GM23338 (cell line): ENCODE data around the gene TLCD5.

Experiments
- EZH2 ChIP-seq: fragments of 200-600 bp; sonication (generic); IDR thresholded peaks from one replicate; pipeline ENCODE4 v1.8.0; 2017; ENCODE audit warnings: antibody characterized with exemption, mild to moderate bottlenecking, low read depth; ENCODE audit not compliant: unreplicated experiment
- EZH2phosphoT487 ChIP-seq: fragments of 200-600 bp; sonication (generic); IDR thresholded peaks from one replicate; pipeline ENCODE4 v1.8.1; 2018; ENCODE audit warnings: antibody characterized with exemption; ENCODE audit not compliant: unreplicated experiment
- POLR2AphosphoS5 ChIP-seq: IDR thresholded peaks from 2 replicates; pipeline ENCODE4 v1.6.1; 2016; ENCODE audit warnings: antibody characterized with exemption, low read depth
- ZNF114 ChIP-seq: fragments of 250-450 bp; sonication (Bioruptor Pico); IDR thresholded peaks from 2 replicates; pipeline ENCODE4 v1.5.0; 2020; ENCODE audit warnings: mild to moderate bottlenecking, moderate library complexity
- TF ChIP-seq, protein P1 (sequence below), 2 experiments: fragments of 200-600 bp in 1 of 2; sonication (generic) in 1 of 2; conservative IDR thresholded peaks; 2 replicates each; pipeline versions ENCODE4 v1.5.1 to v1.6.1; 2016 to 2017; ENCODE audit warnings: antibody characterized with exemption in 2 of 2, low read depth in 2 of 2, mild to moderate bottlenecking in 2 of 2, moderate library complexity in 1 of 2
- TF ChIP-seq, protein P2 (sequence below): IDR thresholded peaks from 2 replicates; pipeline ENCODE4 v1.6.1; 2016; ENCODE audit warnings: antibody characterized with exemption

DNA sequence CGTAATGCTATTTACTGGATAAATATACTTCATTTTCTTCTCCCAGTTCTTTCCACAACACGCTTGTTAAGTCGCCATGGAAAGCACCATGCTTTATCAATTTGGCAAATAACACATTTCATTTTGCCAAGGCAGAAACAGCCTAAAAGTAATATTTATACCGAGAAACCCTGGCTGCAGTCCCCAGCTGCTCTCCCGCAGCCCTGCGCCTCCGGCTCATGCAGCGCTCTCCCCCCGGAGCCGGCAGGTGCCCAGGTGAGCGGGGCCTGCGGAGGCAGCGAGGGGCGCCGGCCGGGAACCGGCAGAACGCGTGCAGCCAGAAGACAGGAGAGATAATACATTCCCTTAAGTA, 10.4 kb downstream of the TLCD5 start:
- no peak for TF ChIP-seq ZNF114 (CRISPR knock-in tag)
- TF ChIP-seq, protein P1, sequence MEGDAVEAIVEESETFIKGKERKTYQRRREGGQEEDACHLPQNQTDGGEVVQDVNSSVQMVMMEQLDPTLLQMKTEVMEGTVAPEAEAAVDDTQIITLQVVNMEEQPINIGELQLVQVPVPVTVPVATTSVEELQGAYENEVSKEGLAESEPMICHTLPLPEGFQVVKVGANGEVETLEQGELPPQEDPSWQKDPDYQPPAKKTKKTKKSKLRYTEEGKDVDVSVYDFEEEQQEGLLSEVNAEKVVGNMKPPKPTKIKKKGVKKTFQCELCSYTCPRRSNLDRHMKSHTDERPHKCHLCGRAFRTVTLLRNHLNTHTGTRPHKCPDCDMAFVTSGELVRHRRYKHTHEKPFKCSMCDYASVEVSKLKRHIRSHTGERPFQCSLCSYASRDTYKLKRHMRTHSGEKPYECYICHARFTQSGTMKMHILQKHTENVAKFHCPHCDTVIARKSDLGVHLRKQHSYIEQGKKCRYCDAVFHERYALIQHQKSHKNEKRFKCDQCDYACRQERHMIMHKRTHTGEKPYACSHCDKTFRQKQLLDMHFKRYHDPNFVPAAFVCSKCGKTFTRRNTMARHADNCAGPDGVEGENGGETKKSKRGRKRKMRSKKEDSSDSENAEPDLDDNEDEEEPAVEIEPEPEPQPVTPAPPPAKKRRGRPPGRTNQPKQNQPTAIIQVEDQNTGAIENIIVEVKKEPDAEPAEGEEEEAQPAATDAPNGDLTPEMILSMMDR (conservative IDR thresholded peaks at IDR 0.05; ENCODE audit: low read depth in 2 of 2) = no peak
- TF ChIP-seq EZH2phosphoT487 = no peak
- no peak for TF ChIP-seq EZH2
- TF ChIP-seq, protein P2, sequence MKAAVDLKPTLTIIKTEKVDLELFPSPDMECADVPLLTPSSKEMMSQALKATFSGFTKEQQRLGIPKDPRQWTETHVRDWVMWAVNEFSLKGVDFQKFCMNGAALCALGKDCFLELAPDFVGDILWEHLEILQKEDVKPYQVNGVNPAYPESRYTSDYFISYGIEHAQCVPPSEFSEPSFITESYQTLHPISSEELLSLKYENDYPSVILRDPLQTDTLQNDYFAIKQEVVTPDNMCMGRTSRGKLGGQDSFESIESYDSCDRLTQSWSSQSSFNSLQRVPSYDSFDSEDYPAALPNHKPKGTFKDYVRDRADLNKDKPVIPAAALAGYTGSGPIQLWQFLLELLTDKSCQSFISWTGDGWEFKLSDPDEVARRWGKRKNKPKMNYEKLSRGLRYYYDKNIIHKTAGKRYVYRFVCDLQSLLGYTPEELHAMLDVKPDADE = no peak
- no peak for TF ChIP-seq POLR2AphosphoS5
